Memory B cell (primary cell): ENCODE measurements around the gene CNIH2.
"Not testable (repeated sequence)": the region's sequence is repeated elsewhere in the genome, so short reads cannot be mapped to it uniquely, and the experiment has no call there.

Source experiments
- ATAC-seq: fragments of 150-1000 bp; cut with Tn5 transposase; 2 replicates; pipeline ENCODE4 v1.10.0; 2021; ENCODE audit warnings: low read depth, mild to moderate bottlenecking, moderate library complexity
- DNase-seq, 2 donors: peaks; one replicate each; pipeline ENCODE4 v3.0.0; 2022; ENCODE audit warnings: low spot score in 2 of 2
- H3K27ac Mint-ChIP-seq: one replicate; pipeline ENCODE4 v1.8.0; 2022; ENCODE audit warnings: mild to moderate bottlenecking, moderate library complexity, mixed read lengths
- H3K27me3 Mint-ChIP-seq: one replicate; pipeline ENCODE4 v1.8.0; 2022; ENCODE audit warnings: mixed read lengths
- H3K36me3 Mint-ChIP-seq: one replicate; pipeline ENCODE4 v1.8.0; 2022; ENCODE audit warnings: mild to moderate bottlenecking, mixed read lengths
- H3K4me1 Mint-ChIP-seq: one replicate; pipeline ENCODE4 v1.8.0; 2022; ENCODE audit warnings: mixed read lengths
- H3K4me3 Mint-ChIP-seq: one replicate; pipeline ENCODE4 v1.8.0; 2022; ENCODE audit warnings: mild to moderate bottlenecking, moderate library complexity, mixed read lengths
- H3K9me3 Mint-ChIP-seq: one replicate; pipeline ENCODE4 v1.8.0; 2022; ENCODE audit warnings: mixed read lengths

Gene CNIH2

DNA sequence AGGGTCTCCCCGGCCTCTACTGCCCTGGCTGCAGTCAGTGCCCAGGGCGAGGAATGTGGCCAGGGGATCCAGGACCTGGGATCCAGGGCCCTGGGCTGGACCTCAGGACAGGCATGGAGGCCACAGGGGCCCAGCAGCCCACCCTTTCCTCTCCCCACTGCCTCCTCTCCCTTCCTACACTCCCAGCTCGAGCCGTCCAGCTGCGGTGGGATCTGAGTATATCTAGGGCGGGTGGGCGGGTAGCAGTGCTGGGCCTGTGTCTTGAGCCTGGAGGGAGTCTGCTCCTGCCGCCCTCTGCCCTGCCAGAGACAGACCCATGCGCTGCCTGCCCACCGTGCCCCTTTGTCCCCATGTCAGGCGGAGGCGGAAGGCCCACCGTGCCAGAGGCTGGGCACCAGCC lies 1.4 kb upstream of the CNIH2 start:
- Mint-ChIP-seq H3K27me3 (peaks cover 10% of the 10 kb centered on the region), H3K4me1 (peaks cover 27% of the 10 kb centered on the region), H3K36me3 (peaks cover 25% of the 10 kb centered on the region)
- not testable (repeated sequence) for ATAC-seq, DNase-seq, H3K9me3 Mint-ChIP-seq, H3K4me3 Mint-ChIP-seq, H3K27ac Mint-ChIP-seq

DNA sequence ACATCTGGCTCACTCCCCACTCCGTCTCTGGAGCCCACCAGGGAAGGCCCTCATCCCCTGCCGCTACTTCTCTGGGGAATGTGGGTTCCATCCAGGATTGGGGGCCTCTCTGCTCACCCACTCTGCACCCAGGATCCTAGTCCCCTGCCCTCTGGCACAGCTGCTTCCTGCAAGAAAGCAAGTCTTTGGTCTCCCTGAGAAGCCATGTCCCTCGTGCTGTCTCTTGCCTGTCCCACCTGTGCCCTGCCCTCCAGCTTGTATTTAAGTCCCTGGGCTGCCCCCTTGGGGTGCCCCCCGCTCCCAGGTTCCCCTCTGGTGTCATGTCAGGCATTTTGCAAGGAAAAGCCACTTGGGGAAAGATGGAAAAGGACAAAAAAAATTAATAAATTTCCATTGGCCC lies 911 bp upstream of the CNIH2 start:
- not testable (repeated sequence) for H3K4me3 Mint-ChIP-seq, ATAC-seq

DNA sequence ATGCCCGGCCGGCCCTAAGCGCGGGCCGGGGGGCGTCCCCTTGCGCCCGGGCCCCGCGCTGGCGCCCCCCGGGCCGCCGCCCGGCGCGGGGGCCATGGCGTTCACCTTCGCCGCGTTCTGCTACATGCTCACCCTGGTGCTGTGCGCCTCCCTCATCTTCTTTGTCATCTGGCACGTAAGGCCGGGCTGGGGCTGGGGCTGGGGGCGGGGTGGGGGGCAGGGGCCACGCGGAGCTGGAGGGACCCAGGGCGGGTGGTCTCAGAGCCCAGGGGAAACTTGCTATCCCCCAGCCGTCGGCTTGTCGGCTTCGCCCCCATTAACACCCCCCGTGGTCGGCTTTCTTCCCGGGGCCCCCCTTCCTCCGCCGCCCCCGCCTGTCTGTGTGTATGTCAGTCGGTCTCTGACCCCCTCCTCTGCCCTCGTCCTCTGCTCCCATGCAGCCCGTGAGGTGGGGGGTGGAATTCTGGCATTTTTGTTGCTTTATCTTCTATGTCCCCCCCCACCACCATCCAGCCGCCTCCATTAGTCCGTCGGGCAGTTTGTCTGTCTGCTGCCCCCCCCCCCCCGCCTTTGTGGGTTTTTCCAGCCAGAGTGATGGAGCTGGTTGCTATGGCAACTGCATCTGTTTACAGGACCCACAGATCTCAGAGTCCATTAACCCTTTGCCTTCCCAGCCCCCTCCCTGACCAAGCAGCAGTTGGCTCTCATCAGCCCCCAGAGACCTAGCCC lies 552 bp downstream of the CNIH2 start:
- no peak for DNase-seq
- Mint-ChIP-seq H3K4me3 (peak overlapping the region; percentile 83), H3K9me3 (no peaks in the 10 kb centered on the region), H3K27ac (peak overlapping the region; percentile 78), H3K27me3 (peaks cover 11% of the 10 kb centered on the region), H3K36me3 (peaks cover 20% of the 10 kb centered on the region), H3K4me1 (peaks cover 32% of the 10 kb centered on the region)
- no peak for ATAC-seq

More for the DNA sequence above, 911 bp upstream of the CNIH2 start:
- not testable (repeated sequence) for H3K27ac Mint-ChIP-seq, DNase-seq, H3K9me3 Mint-ChIP-seq
- peaks cover 25% of the 10 kb centered on the region for H3K36me3 Mint-ChIP-seq
- peaks cover 11% of the 10 kb centered on the region for H3K27me3 Mint-ChIP-seq
- H3K4me1 Mint-ChIP-seq, result peaks cover 30% of the 10 kb centered on the region

DNA sequence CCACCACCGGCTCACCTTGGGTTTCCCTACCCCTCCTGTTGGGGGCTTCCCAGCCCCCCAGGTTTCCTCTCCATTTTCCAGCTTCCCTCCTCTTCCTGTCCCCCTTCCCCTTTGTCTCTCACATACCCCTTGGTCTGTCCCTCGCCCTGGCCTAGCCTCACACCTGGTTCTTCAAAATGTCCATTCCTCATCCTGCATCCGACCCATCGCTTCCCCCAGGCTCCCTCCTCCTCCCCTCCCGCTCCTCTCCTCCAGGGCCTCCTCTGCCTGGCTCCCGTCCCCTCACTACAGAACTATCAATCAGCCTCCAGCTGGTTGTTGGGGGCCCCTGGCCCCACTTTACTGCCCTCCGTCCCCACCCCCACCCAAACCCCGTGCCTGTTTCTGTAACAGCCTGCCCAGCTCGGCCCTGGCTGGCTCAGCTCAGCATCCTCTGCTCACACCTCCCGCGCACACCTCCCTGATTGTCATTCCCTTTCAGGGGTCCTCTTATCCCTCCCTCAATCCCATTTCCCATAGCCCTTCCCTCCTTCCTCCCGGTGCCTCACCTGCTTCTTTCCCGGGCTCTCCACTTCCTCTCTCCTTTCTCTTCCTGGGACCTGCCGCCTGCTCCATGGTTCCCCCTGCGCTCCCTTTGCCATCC lies 1.2 kb downstream of the CNIH2 start:
- H3K27me3 Mint-ChIP-seq, result peaks cover 11% of the 10 kb centered on the region
- peak overlapping the region; percentile 78 for H3K27ac Mint-ChIP-seq
- H3K4me3 Mint-ChIP-seq, result peak overlapping the region; percentile 83
- ATAC-seq (no peak), DNase-seq (no peak)
- H3K36me3 Mint-ChIP-seq, result peaks cover 16% of the 10 kb centered on the region
- no peaks in the 10 kb centered on the region for H3K9me3 Mint-ChIP-seq
- H3K4me1 Mint-ChIP-seq, result peaks cover 32% of the 10 kb centered on the region

DNA sequence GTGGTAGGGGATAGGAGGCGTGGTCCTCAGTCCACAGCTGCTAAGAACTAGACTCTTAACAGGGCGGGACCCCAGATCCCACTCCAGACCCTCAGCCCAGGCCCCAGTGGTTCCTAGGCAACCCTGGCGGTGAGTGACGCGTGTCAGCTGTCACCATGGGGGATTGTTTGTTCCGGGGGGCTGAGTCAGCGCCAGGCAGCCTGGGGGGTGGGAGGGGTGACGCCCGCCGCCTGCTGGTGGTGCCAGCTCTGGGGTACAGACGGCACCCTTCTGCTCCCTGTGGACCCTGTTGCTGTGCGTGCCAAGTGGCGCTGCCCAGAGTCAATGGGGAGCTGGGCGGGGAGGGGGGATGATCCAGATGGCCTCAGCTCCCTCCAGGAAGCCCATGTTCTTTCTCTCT lies 2.5 kb downstream of the CNIH2 start:
- no peaks in the 10 kb centered on the region for H3K9me3 Mint-ChIP-seq
- peaks cover 7% of the 10 kb centered on the region for H3K36me3 Mint-ChIP-seq
- H3K4me3 Mint-ChIP-seq, result no peak overlapping the region
- DNase-seq (no peak), ATAC-seq (no peak)
- peak overlapping the region; percentile 93 for H3K27ac Mint-ChIP-seq
- peaks cover 11% of the 10 kb centered on the region for H3K27me3 Mint-ChIP-seq
- H3K4me1 Mint-ChIP-seq, result peaks cover 34% of the 10 kb centered on the region

DNA sequence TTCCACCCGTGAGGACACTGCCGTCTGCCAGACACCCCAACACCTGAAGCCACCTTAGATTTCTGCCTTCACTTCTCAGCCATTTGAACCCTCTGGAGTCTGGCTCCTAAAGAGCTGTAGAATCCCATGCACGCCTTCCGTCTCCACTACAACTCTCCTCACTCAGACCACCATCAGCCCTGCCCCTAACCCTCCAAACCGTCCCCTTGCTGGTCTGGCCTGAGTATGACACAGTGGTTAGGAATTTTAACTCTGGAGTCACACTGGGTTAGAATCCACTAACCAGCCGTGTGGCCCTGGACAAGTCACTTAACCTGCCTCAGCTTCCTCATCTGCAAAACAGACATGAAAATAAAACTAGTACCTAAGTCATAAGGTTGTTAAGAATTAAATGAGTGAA lies 3.0 kb downstream of the CNIH2 start:
- Mint-ChIP-seq H3K27ac (peak overlapping the region; percentile 93), H3K4me1 (peaks cover 37% of the 10 kb centered on the region), H3K27me3 (peaks cover 11% of the 10 kb centered on the region), H3K4me3 (no peak overlapping the region), H3K36me3 (peaks cover 5% of the 10 kb centered on the region), H3K9me3 (no peaks in the 10 kb centered on the region)
- DNase-seq (no peak), ATAC-seq (no peak)

DNA sequence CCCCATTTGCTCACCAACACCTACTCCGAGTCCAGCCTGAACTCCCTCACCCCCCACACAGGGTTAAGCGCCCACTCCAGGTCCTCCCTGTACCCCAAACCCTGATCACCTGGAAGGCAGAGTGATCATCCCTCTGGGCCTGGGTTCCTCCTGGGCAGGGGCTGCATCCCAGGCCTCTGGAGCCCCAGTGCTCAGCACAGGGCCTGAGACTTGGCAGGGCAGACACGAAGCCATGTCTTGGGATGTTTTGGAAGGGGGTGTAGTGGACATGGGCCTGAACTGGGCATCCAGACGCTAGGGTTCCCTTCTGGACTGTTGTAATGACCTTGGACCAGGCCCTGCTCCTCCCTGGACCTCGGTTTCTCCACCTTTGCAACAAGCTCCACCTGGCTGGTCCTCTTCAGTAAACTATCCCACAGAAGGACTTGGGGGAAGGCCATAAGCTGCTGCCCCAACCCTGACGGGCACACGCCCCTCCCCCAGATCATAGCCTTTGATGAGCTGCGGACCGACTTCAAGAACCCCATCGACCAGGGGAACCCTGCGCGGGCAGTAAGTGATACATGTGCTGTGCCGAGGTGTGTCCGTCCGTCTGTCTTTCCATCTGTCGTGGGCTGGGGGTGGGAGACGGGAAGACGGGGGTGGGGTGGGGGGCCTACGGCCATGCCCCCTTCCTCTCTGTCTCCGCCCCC lies 3.9 kb downstream of the CNIH2 start:
- peaks cover 4% of the 10 kb centered on the region for H3K36me3 Mint-ChIP-seq
- DNase-seq (no peak), ATAC-seq (no peak)
- peaks cover 36% of the 10 kb centered on the region for H3K4me1 Mint-ChIP-seq
- H3K4me3 Mint-ChIP-seq, result no peak overlapping the region
- H3K9me3 Mint-ChIP-seq, result no peaks in the 10 kb centered on the region
- H3K27me3 Mint-ChIP-seq, result peaks cover 11% of the 10 kb centered on the region
- peak overlapping the region; percentile 93 for H3K27ac Mint-ChIP-seq

DNA sequence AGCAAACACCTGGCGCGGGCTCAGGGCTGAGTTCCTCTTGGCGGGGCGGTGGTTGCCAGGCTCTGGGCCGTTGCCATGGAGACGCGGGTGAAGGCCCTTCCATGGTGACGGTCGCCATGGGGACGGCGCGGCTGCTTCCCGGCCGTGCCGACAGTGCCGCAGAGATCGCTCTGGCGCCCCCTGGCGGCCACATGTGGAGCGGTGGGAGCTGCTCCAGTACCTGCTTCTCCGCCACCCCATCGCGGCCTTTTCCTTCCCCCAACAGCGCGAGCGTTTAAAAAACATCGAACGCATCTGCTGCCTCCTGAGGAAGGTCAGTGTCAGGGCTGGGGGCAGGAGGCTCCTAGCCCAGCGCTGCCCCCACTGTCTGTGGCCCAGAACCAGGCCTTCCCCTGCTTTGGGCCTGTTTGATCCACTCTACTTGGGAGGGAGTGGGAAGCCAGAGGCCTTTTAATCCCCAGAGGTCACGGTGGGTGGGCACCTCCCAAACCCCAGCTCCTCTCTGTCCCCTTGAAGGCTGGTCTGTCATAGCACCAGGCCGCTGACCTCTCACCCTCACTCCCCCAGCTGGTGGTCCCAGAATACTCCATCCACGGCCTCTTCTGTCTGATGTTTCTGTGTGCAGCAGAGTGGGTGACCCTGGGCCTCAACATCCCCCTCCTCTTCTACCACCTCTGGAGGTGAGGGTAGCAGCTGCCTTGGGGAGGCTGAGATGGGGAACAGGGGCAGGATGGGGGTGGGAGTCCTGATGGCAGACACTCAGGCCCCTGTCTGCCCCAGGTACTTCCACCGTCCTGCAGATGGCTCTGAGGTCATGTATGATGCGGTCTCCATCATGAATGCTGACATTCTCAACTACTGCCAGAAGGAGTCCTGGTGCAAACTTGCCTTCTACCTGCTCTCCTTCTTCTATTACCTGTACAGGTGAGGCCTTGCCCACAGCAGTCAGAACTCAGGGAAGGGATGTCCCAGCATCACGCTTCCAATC lies 4.8 kb downstream of the CNIH2 start:
- H3K4me1 Mint-ChIP-seq, result peaks cover 33% of the 10 kb centered on the region
- DNase-seq (peak; percentile 99 to 100), ATAC-seq (peak; percentile 93)
- H3K27ac Mint-ChIP-seq, result peak overlapping the region; percentile 93
- no peak overlapping the region for H3K4me3 Mint-ChIP-seq
- H3K9me3 Mint-ChIP-seq, result no peaks in the 10 kb centered on the region
- peaks cover 2% of the 10 kb centered on the region for H3K36me3 Mint-ChIP-seq
- H3K27me3 Mint-ChIP-seq, result peaks cover 11% of the 10 kb centered on the region

DNA sequence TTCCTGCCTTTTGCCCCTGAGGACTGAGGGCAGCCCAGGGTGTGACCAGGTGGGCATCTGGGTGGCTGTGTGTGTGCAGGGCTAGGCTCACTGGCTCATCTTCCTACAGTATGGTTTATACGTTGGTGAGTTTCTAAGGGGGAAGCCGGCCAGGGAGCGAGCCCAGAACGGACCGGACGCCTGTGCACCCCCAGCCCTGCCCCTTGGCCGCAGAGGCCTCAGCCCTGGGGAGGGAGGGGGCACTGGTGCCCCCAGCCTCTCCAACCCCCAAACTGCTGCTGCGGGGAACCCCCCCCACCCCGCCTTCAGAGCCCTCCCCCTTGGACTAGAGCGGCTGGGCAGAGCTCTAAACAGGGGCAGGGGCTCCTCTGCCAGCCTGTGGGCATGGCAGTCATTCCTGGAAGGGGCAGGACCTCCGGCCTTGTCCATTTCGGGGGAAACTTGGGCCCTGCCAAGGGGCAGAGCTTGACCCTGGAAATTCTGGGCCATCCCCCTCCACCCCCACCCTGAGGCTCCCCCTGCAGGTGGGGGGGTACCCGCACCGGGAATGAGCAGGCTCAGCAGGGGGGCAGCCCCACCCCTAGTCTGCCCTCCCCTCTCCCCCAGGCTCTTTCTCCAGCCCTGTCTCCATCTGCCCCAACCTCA lies 5.6 kb downstream of the CNIH2 start:
- H3K27ac Mint-ChIP-seq, result peak overlapping the region; percentile 93
- no peaks in the 10 kb centered on the region for H3K9me3 Mint-ChIP-seq
- no peak overlapping the region for H3K4me3 Mint-ChIP-seq
- peaks cover 35% of the 10 kb centered on the region for H3K4me1 Mint-ChIP-seq
- ATAC-seq (no peak), DNase-seq (no peak)
- peaks cover 2% of the 10 kb centered on the region for H3K36me3 Mint-ChIP-seq
- peaks cover 11% of the 10 kb centered on the region for H3K27me3 Mint-ChIP-seq

DNA sequence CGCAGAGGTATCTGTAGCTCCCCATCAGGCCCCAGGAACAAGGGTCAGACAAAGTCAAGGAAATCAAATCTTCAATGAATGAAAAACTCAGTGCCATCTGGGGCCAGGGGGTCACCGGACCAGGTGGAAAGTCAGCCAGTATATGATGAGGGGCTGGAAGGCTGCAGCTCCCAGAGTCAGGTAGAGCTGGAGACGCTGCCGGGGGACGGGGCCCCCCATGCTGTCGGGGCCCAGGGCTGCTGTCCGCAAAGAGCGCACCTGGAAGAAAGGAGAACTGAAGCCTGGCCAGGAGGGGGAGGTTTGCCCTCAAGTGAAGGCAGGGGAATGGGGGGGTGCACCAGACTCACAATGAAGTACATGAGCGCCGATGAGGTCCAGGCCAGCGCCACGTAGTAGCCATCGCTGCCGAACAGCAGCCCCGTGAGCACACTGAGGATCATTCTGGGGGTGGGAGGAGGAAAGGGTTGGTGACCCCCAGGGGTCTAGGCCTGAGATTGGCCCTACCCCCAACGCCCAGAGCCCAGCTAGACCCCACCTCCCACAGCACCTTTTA lies 6.6 kb downstream of the CNIH2 start:
- peaks cover 32% of the 10 kb centered on the region for H3K4me1 Mint-ChIP-seq
- ATAC-seq, result no peak

DNA sequence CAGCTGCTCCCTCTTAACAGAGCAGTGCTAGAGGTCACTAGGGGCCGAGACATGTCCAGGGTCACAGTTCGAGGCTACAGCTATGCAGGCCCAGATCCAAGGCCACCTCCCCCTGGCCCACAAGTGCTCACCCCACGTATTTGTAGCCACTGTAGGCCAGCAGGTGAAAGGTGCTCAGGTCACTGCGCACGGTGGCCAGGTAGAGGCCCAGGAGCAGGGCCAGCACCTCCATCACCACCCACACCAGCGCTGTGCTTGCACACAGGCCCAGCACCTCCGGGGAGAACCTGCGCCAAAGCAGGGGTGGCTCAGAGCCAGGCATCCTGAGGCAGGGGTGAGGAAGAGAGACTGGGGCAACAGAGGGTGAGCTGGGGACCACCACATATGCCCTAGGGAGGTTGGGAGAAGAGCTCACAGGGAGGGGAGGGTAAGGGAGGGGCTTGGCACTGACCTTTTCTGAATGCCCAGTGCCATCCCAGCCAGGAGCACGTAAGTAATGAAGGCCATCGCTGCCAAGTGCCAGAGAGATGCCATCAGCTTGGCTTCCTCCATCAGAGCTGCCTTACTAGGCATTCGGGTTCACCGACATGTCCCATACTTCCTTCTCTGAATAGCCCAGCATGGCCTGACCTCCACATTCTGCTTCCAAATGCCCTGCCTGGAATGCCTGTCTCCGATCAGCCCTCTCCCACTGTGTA lies 7.4 kb downstream of the CNIH2 start:
- Mint-ChIP-seq H3K27me3 (peaks cover 6% of the 10 kb centered on the region), H3K4me3 (no peak overlapping the region), H3K36me3 (no peaks in the 10 kb centered on the region), H3K9me3 (no peaks in the 10 kb centered on the region), H3K4me1 (peaks cover 37% of the 10 kb centered on the region), H3K27ac (no peak overlapping the region)
- DNase-seq (no peak), ATAC-seq (no peak)

More for the DNA sequence above, 6.6 kb downstream of the CNIH2 start:
- Mint-ChIP-seq H3K36me3 (peaks cover under 1% of the 10 kb centered on the region), H3K4me3 (no peak overlapping the region), H3K27me3 (peaks cover 8% of the 10 kb centered on the region), H3K27ac (peak overlapping the region; percentile 41), H3K9me3 (no peaks in the 10 kb centered on the region)
- DNase-seq, result no peak

DNA sequence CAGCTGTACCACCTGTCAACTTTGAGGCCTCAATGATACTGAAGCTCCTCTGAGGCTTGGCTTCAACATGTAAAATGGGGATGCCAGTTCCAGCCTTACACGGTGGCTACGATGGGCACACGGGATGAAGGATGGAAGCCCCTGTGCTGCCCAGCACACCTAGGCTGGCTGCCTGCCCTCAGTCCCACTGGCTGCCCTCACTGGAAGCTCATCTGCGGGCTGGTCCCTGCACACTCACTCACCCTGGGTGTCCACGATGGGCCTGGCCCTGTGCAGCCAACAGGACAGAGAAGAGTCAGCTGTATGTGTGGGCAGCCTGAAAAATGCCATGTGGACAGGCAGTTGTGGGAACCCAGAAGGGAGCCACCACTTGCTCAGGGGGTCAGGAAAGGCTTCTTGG lies 8.7 kb downstream of the CNIH2 start:
- no peak for ATAC-seq

More for the DNA sequence above, 8.7 kb downstream of the CNIH2 start:
- Mint-ChIP-seq H3K4me3 (peak overlapping the region; percentile 5), H3K27me3 (peaks cover 2% of the 10 kb centered on the region), H3K4me1 (peaks cover 31% of the 10 kb centered on the region), H3K9me3 (no peaks in the 10 kb centered on the region), H3K36me3 (no peaks in the 10 kb centered on the region), H3K27ac (no peak overlapping the region)
- DNase-seq, result no peak
